Neuronal stem cell (in vitro differentiated cells): ENCODE results near the gene FOXI1.
A peak's percentile ranks its signal among the peaks of the same experiment; 100 is the strongest.

Experiments
- DNase-seq: peaks from one replicate; pipeline ENCODE4 v3.0.0-alpha.2; 2013; ENCODE audit warnings: low spot score
- H2AFZ ChIP-seq: one replicate; pipeline ENCODE4 v1.6.1; 2013; ENCODE audit warnings: mild to moderate bottlenecking, low read length, inconsistent platforms
- H2AK5ac ChIP-seq: 2 replicates; pipeline ENCODE4 v1.6.1; 2013; ENCODE audit warnings: low read depth, mild to moderate bottlenecking, inconsistent platforms, low read length, moderate library complexity, mixed read lengths
- H2BK120ac ChIP-seq: 2 replicates; pipeline ENCODE4 v1.6.1; 2013; ENCODE audit warnings: low read depth, mild to moderate bottlenecking, inconsistent platforms, low read length, moderate library complexity, mixed read lengths
- H2BK12ac ChIP-seq: one replicate; pipeline ENCODE4 v1.6.1; 2013; ENCODE audit warnings: low read length, inconsistent platforms
- H2BK15ac ChIP-seq: 2 replicates; pipeline ENCODE4 v1.6.1; 2013; ENCODE audit warnings: mild to moderate bottlenecking, low read length, inconsistent platforms, mixed read lengths
- H2BK5ac ChIP-seq: one replicate; pipeline ENCODE4 v1.6.1; 2013; ENCODE audit warnings: inconsistent platforms, mild to moderate bottlenecking, low read length, moderate library complexity
- H3K14ac ChIP-seq: one replicate; pipeline ENCODE4 v1.6.1; 2013; ENCODE audit warnings: low read length, inconsistent platforms
- H3K18ac ChIP-seq: 2 replicates; pipeline ENCODE4 v1.6.1; 2013; ENCODE audit warnings: low read length, inconsistent platforms
- H3K23ac ChIP-seq: 2 replicates; pipeline ENCODE4 v1.6.1; 2013; ENCODE audit warnings: low read depth, mild to moderate bottlenecking, mixed read lengths, low read length, inconsistent platforms; ENCODE audit not compliant: poor library complexity
- H3K27ac ChIP-seq: replicated peaks from 3 replicates; pipeline ENCODE4 v1.5.1; 2013; ENCODE audit warnings: low read length, inconsistent platforms
- H3K27me3 ChIP-seq, 3 experiments: 2 replicates each; pipeline ENCODE4 v1.6.1; 2013; ENCODE audit warnings: low read length in 3 of 3, mild to moderate bottlenecking in 2 of 3, inconsistent platforms in 1 of 3, low read depth in 1 of 3, mixed read lengths in 1 of 3, moderate library complexity in 1 of 3; ENCODE audit not compliant: control insufficient read depth in 3 of 3, insufficient read depth in 3 of 3
- H3K36me3 ChIP-seq, 2 donors: replicated peaks in 1 of 2; 2 replicates each; pipeline ENCODE4 v1.6.1; 2013; ENCODE audit warnings: low read length in 2 of 2; ENCODE audit not compliant: control insufficient read depth in 2 of 2, insufficient read depth in 2 of 2
- H3K4ac ChIP-seq: 2 replicates; pipeline ENCODE4 v1.6.1; 2013; ENCODE audit warnings: inconsistent platforms, mild to moderate bottlenecking, low read length, moderate library complexity
- H3K4me1 ChIP-seq, 2 donors: 1 replicate in 1 of 2; 2 replicates in 1 of 2; pipeline ENCODE4 v1.6.1; 2013; ENCODE audit warnings: low read length in 2 of 2, low read depth in 1 of 2; ENCODE audit not compliant: control insufficient read depth in 2 of 2, insufficient read depth in 1 of 2
- H3K4me2 ChIP-seq: one replicate; pipeline ENCODE4 v1.6.1; 2013; ENCODE audit warnings: mild to moderate bottlenecking, low read length, inconsistent platforms; ENCODE audit not compliant: insufficient read depth, poor library complexity, severe bottlenecking
- H3K4me3 ChIP-seq, 2 donors: 2 replicates each; pipeline ENCODE4 v1.5.1; 2013; ENCODE audit warnings: low read length in 2 of 2, mild to moderate bottlenecking in 2 of 2, inconsistent platforms in 1 of 2, moderate library complexity in 1 of 2
- H3K79me1 ChIP-seq: one replicate; pipeline ENCODE4 v1.6.1; 2013; ENCODE audit warnings: low read depth, mild to moderate bottlenecking, inconsistent platforms, low read length, moderate library complexity
- H3K9ac ChIP-seq: one replicate; pipeline ENCODE4 v1.6.1; 2013; ENCODE audit warnings: mild to moderate bottlenecking, low read depth, low read length, inconsistent platforms; ENCODE audit not compliant: poor library complexity
- H3K9me3 ChIP-seq, 2 donors: replicated peaks in 1 of 2; 2 replicates each; pipeline versions ENCODE3 to v1.6.1; 2013; ENCODE audit warnings: low read length in 2 of 2, mild to moderate bottlenecking in 2 of 2, inconsistent platforms in 1 of 2, low read depth in 1 of 2, mixed read lengths in 1 of 2, moderate library complexity in 1 of 2; ENCODE audit not compliant: control insufficient read depth in 2 of 2, insufficient read depth in 1 of 2
- H4K8ac ChIP-seq: one replicate; pipeline ENCODE4 v1.6.1; 2013; ENCODE audit warnings: low read depth, mild to moderate bottlenecking, inconsistent platforms, low read length, moderate library complexity
- H4K91ac ChIP-seq: one replicate; pipeline ENCODE4 v1.6.1; 2013; ENCODE audit warnings: low read length, low read depth, mild to moderate bottlenecking, inconsistent platforms; ENCODE audit not compliant: poor library complexity
- WGBS, 2 donors: extraction: QIAGEN DNeasy Blood & Tissue Kit; methylation state at CpG; one replicate each; pipeline ENCODE4 v1.1.7; 2013; ENCODE audit warnings: missing lambda C conversion rate in 2 of 2, mixed read lengths in 1 of 2; ENCODE audit not compliant: insufficient read length in 2 of 2, insufficient replicate concordance in 1 of 2; ENCODE audit errors: extremely low coverage in 2 of 2; 5-methylcytosine and 5-hydroxymethylcytosine counted together

FOXI1 gene

DNA sequence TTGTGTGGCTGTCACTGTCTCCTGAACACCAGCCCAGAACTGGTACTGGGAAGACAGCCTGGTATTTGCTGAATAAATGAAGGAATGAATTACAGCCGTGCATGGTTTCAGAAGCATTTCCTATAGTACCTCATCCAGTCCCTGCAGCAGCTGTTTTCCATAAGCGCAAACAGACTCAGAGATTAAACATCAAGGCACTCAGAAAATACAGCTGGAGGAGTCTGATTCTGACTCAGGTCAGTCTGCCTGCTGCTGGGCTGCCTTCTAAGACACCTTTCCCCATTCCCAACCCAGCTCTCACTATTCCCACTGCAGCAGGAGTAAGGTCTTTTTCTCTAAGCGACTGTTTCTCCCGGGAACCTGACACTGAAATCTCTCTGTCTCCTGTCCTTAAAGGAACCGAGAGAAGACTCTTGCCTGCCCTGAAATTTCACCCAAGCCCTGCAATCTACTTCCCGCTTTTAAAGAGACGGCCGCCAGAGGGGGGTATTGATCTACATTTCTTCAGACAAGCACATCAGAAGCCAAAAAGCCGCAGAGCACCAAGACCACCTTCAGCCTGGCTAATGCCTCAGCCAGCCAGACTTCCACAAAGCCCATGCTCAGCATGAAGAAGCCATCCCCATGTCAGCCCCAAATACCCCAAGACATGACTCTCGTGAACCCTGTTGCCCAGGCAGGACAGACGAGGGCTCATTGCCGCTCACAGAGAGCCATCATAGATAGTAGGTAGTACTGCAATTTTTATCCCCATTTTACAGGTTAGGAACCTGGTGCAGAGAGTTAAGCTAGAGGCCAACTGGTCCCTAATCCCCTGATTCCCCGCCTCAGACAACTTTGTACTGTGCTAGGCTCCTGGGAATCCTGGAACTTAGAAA, 5.4 kb upstream of the FOXI1 start:
- Histone ChIP-seq H3K18ac (no peak overlapping the region), H4K8ac (no peak overlapping the region), H2AK5ac (no peak overlapping the region), H3K36me3 (no peaks in the 10 kb centered on the region), H3K79me1 (no peaks in the 10 kb centered on the region), H4K91ac (no peak overlapping the region), H3K4me3 (no peak overlapping the region), H3K23ac (no peak overlapping the region), H3K4me1 (peaks cover 0 to 1% of the 10 kb centered on the region in 2 donors), H2BK12ac (no peak overlapping the region), H3K4ac (no peak overlapping the region), H3K27me3 (no peaks in the 10 kb centered on the region), H2BK120ac (no peak overlapping the region), H2AFZ (no peak overlapping the region), H3K4me2 (no peak overlapping the region), H2BK15ac (no peak overlapping the region), H2BK5ac (no peak overlapping the region), H3K9ac (no peak overlapping the region), H3K14ac (no peak overlapping the region), H3K27ac (no peak overlapping the region), H3K9me3 (no peaks in the 10 kb centered on the region)
- WGBS, 2 donors: no CpG with 5 or more reads among the region's 13 CpGs
- peak; percentile 89 for DNase-seq

GRCh38 chr5:170103447-170103846, 2.2 kb upstream of the FOXI1 start:
- peaks cover 0 to 2% (median 0%) of the 10 kb centered on the region in 3 experiments for H3K27me3 ChIP-seq
- H2BK15ac ChIP-seq: no peak overlapping the region
- H3K4me1 ChIP-seq: no peaks in the 10 kb centered on the region
- no peak overlapping the region for H2BK5ac ChIP-seq
- H3K27ac ChIP-seq: no peak overlapping the region
- no CpG with 5 or more reads among the region's 1 CpG for WGBS, 2 donors
- H3K4me2 ChIP-seq: no peak overlapping the region
- H3K14ac ChIP-seq: no peak overlapping the region
- H3K4ac ChIP-seq: no peak overlapping the region
- H2AK5ac ChIP-seq: no peak overlapping the region
- no peak overlapping the region for H3K4me3 ChIP-seq
- H3K18ac ChIP-seq: no peak overlapping the region
- no peak overlapping the region for H2BK12ac ChIP-seq
- no peak overlapping the region for H4K8ac ChIP-seq
- no peak overlapping the region for H3K9ac ChIP-seq
- H3K36me3 ChIP-seq: no peaks in the 10 kb centered on the region
- no peaks in the 10 kb centered on the region for H3K79me1 ChIP-seq
- no peak overlapping the region for H3K23ac ChIP-seq
- no peak overlapping the region for H2BK120ac ChIP-seq
- H4K91ac ChIP-seq: no peak overlapping the region
- no peak overlapping the region for H2AFZ ChIP-seq
- no peak for DNase-seq
- peaks cover 0 to 1% of the 10 kb centered on the region in 2 donors for H3K9me3 ChIP-seq

DNA sequence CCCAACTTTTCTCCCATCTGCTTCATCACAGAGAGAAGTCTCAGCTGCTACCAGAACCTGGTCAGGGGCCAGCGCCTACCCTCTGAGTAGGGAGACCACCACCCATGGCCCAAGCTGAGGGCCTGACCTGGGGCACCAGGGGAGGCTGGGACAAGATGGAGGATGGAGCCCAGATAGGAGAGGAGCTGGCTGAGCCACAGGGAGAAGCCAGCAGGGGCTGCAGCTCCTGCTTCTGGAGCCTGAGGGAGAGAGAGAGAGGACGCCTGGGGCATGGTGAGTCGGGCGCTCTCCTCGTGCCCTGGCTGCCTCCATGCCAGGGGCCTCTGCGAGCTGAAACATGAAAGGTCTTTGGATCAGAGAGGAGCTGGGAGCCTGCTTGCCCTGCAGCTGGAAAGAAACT, 1.4 kb upstream of the FOXI1 start:
- peaks cover 0 to 1% of the 10 kb centered on the region in 2 donors for H3K9me3 ChIP-seq
- no peak overlapping the region for H3K14ac ChIP-seq
- H3K18ac ChIP-seq: peak overlapping the region; percentile 68
- no peak overlapping the region for H3K4me2 ChIP-seq
- no CpG with 5 or more reads among the region's 6 CpGs for WGBS, 2 donors
- H4K8ac ChIP-seq: no peak overlapping the region
- no peak for DNase-seq
- H3K9ac ChIP-seq: no peak overlapping the region
- H3K4ac ChIP-seq: no peak overlapping the region
- peak overlapping the region; percentile 37 for H2AK5ac ChIP-seq
- H3K27me3 ChIP-seq: peaks cover 0 to 2% (median 0%) of the 10 kb centered on the region in 3 experiments
- H3K36me3 ChIP-seq: no peaks in the 10 kb centered on the region
- H3K4me3 ChIP-seq: no peak overlapping the region
- H3K4me1 ChIP-seq: peaks cover 0 to 3% of the 10 kb centered on the region in 2 donors
- H4K91ac ChIP-seq: no peak overlapping the region
- peak overlapping the region; percentile 5 for H2BK15ac ChIP-seq
- no peak overlapping the region for H2AFZ ChIP-seq
- no peak overlapping the region for H2BK12ac ChIP-seq
- no peak overlapping the region for H3K27ac ChIP-seq
- no peak overlapping the region for H3K23ac ChIP-seq
- no peak overlapping the region for H2BK120ac ChIP-seq
- no peak overlapping the region for H2BK5ac ChIP-seq
- no peaks in the 10 kb centered on the region for H3K79me1 ChIP-seq

GRCh38 chr5:170104710-170105109, 987 bp upstream of the FOXI1 start:
- no CpG with 5 or more reads among the region's 26 CpGs for WGBS, 2 donors
- DNase-seq: no peak
- H2BK120ac ChIP-seq: no peak overlapping the region
- H3K23ac ChIP-seq: no peak overlapping the region
- no peak overlapping the region for H4K91ac ChIP-seq
- H3K14ac ChIP-seq: peak overlapping the region; percentile 72
- H3K9ac ChIP-seq: no peak overlapping the region
- H2AFZ ChIP-seq: no peak overlapping the region
- peak overlapping the region in 1 of 2 donors; percentile 53 for H3K4me3 ChIP-seq
- H2BK5ac ChIP-seq: no peak overlapping the region
- peak overlapping the region; percentile 53 for H3K18ac ChIP-seq
- H3K79me1 ChIP-seq: no peaks in the 10 kb centered on the region
- H2BK12ac ChIP-seq: no peak overlapping the region
- H3K27ac ChIP-seq: no peak overlapping the region
- no peak overlapping the region for H3K4ac ChIP-seq
- H2BK15ac ChIP-seq: no peak overlapping the region
- H3K27me3 ChIP-seq: peaks cover 0 to 2% (median 0%) of the 10 kb centered on the region in 3 experiments
- no peak overlapping the region for H4K8ac ChIP-seq
- no peaks in the 10 kb centered on the region for H3K36me3 ChIP-seq
- H3K9me3 ChIP-seq: peaks cover 0 to 1% of the 10 kb centered on the region in 2 donors
- H3K4me2 ChIP-seq: no peak overlapping the region
- H3K4me1 ChIP-seq: peaks cover 0 to 6% of the 10 kb centered on the region in 2 donors
- H2AK5ac ChIP-seq: no peak overlapping the region
